ENCODE data around the gene LNX2. TPM values are rescaled to one million over a fixed set of nuclear protein-coding genes. Genes with fewer than 3 reads are reported as not detected.

The LNX2 gene
- total and polyA plus RNA-seq, 2 of the 4 experiments (the other 2 are of a cell fraction), result 3.1 to 7.2 TPM

DNA sequence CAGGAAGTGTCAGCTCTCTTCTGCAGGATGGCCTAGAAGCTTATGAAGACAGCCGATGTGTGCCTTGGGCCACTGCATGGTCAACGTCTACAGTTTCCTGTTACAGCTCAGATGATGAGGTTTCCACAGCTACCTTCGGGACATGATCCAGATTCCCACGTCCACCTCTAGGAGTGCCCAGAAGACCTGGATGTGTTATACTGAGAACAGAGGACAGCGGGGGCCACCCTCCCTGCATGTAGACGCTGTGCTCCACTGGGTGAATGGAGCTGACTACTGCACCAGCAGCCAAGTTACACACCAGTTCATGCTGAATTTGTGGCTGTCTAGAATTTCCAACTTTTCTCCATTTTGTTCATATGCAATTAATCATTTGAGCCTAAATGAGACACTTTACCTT lies 91.4 kb downstream of the LNX2 start:
- DNase-seq (no peak), ATAC-seq (ENCODE audit: low read depth) (no peak)
- Histone ChIP-seq H3K18ac (ENCODE audit: low read depth, low read length) (no peak overlapping the region), H2BK120ac (ENCODE audit: low read depth, low read length) (no peak overlapping the region), H3K9me3 (ENCODE audit: control insufficient read depth, insufficient read depth, low read length) (peaks cover 4% of the 10 kb centered on the region; the same call in 1 of the 2 replicates), H2AK5ac (ENCODE audit: low read depth, low read length) (no peak overlapping the region), H2AK9ac (replicated peaks; ENCODE audit: low read depth, low read length, poor library complexity) (peak overlapping the region; percentile 63), H3K9ac (ENCODE audit: low read depth, low read length) (no peak overlapping the region), H2BK20ac (ENCODE audit: low read depth, low read length) (no peak overlapping the region), H2BK5ac (ENCODE audit: low read depth, low read length, poor library complexity, severe bottlenecking) (no peak overlapping the region), H4K20me1 (ENCODE audit: insufficient read depth, low read length) (no peaks in the 10 kb centered on the region), H3K56ac (ENCODE audit: extremely low read depth, insufficient read depth, low read length) (no peak overlapping the region), H3K4me1 (ENCODE audit: control insufficient read depth, insufficient read depth, low read length) (no peaks in the 10 kb centered on the region), H3K4me2 (ENCODE audit: low read depth, low read length) (no peak overlapping the region), H4K5ac (ENCODE audit: low read depth, low read length) (no peak overlapping the region), H2AFZ (replicated peaks; ENCODE audit: low read length, poor library complexity) (no peak overlapping the region), H3K4ac (ENCODE audit: low read depth, low read length) (no peak overlapping the region), H3K27me3 (ENCODE audit: control insufficient read depth, insufficient read depth, low read length) (peaks cover 21% of the 10 kb centered on the region), H3K79me1 (ENCODE audit: low read depth in 1 of 2, low read length in 2 of 2) (no peaks in the 10 kb centered on the region), H3K36me3 (ENCODE audit: control insufficient read depth, insufficient read depth, low read length) (no peaks in the 10 kb centered on the region), H3K9me1 (ENCODE audit: insufficient read depth, low read length) (peaks cover 3% of the 10 kb centered on the region; the same call in 1 of the 2 replicates), H3K4me3 (ENCODE audit: insufficient read depth, low read depth, low read length) (no peak overlapping the region), H4K91ac (ENCODE audit: insufficient read depth, low read depth, low read length) (no peak overlapping the region), H3K14ac (replicated peaks; ENCODE audit: low read depth, low read length) (no peak overlapping the region), H3K27ac (ENCODE audit: insufficient read depth, low read length) (no peak overlapping the region), H2BK15ac (ENCODE audit: low read depth, low read length) (no peak overlapping the region), H3K23ac (ENCODE audit: low read depth, low read length) (no peak overlapping the region), H4K8ac (ENCODE audit: low read depth in 2 of 2, low read length in 2 of 2) (no peak overlapping the region)
- CTCF ChIA-PET, result interaction anchor here (1.7 kb wide), 1 partner anchor 298 kb away, joined by 6 read pairs; no protein-coding TSS in a partner anchor
- TF ChIP-seq, protein P1, sequence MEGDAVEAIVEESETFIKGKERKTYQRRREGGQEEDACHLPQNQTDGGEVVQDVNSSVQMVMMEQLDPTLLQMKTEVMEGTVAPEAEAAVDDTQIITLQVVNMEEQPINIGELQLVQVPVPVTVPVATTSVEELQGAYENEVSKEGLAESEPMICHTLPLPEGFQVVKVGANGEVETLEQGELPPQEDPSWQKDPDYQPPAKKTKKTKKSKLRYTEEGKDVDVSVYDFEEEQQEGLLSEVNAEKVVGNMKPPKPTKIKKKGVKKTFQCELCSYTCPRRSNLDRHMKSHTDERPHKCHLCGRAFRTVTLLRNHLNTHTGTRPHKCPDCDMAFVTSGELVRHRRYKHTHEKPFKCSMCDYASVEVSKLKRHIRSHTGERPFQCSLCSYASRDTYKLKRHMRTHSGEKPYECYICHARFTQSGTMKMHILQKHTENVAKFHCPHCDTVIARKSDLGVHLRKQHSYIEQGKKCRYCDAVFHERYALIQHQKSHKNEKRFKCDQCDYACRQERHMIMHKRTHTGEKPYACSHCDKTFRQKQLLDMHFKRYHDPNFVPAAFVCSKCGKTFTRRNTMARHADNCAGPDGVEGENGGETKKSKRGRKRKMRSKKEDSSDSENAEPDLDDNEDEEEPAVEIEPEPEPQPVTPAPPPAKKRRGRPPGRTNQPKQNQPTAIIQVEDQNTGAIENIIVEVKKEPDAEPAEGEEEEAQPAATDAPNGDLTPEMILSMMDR (conservative IDR thresholded peaks at IDR 0.05; ENCODE audit: low read depth, low read length), result no peak
- TF ChIP-seq RCOR1 (IDR thresholded peaks at IDR 0.05; ENCODE audit: insufficient replicate concordance, low read length) (no peak), RAD21 (IDR thresholded peaks at IDR 0.05; ENCODE audit: low read length) (no peak), USF2 (IDR thresholded peaks at IDR 0.05; ENCODE audit: low read depth, low read length) (no peak), FOS (IDR thresholded peaks at IDR 0.05; ENCODE audit: low read depth, low read length) (no peak), BHLHE40 (IDR thresholded peaks at IDR 0.05; ENCODE audit: low read depth, low read length) (no peak), POLR2A (IDR thresholded peaks at IDR 0.05; ENCODE audit: low read depth, low read length) (no peak), SMC3 (IDR thresholded peaks at IDR 0.05; ENCODE audit: low read depth, low read length) (no peak), MAFK (IDR thresholded peaks at IDR 0.05; ENCODE audit: low read depth, low read length) (no peak), NFE2L2 (IDR thresholded peaks at IDR 0.05; ENCODE audit: low read depth, low read length) (no peak)
- TF ChIP-seq, protein P2, sequence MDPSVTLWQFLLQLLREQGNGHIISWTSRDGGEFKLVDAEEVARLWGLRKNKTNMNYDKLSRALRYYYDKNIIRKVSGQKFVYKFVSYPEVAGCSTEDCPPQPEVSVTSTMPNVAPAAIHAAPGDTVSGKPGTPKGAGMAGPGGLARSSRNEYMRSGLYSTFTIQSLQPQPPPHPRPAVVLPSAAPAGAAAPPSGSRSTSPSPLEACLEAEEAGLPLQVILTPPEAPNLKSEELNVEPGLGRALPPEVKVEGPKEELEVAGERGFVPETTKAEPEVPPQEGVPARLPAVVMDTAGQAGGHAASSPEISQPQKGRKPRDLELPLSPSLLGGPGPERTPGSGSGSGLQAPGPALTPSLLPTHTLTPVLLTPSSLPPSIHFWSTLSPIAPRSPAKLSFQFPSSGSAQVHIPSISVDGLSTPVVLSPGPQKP (IDR thresholded peaks at IDR 0.05; ENCODE audit: borderline replicate concordance, low read depth, low read length), result no peak
- in situ Hi-C loops (cut with MboI; ENCODE audit: low sequenced_read_pairs) (loop anchor here (10.0 to 25.0 kb wide), 2 partner anchors 154 to 458 kb away; partner anchors contain the start of gene URAD), intact Hi-C loops (cut with micrococcal nuclease) (no loop called here), dilution Hi-C loops (cut with HindIII; ENCODE audit: low sequenced_read_pairs, unreplicated experiment) (no loop called here)
- no TSS peak for BruUV-seq (replicated peaks)
- 100% methylated on average over 1 of the region's 6 CpGs; no CpG with 5 or more reads in 1 of the 2 experiments for WGBS, 2 experiments (ENCODE audit: extremely low coverage in 2 of 2, insufficient read length in 1 of 2)
- POLR2A ChIA-PET (ENCODE audit: unreplicated experiment), result no interaction called here
